Testis (tissue), 3 donors: ENCODE data around the gene PNMA1. TPM values are rescaled to one million over a fixed set of nuclear protein-coding genes. Genes with fewer than 3 reads are reported as not detected.

Experiments
- DNase-seq: peaks from one replicate; pipeline ENCODE4 v3.0.0-alpha.2; 2019
- H3K27ac ChIP-seq, 2 donors: fragments of 200-600 bp; sonication (generic); one replicate each; pipeline ENCODE4 v1.5.1; 2019
- H3K27me3 ChIP-seq: fragments of 200-600 bp; sonication (generic); one replicate; pipeline ENCODE4 v1.5.1; 2019
- H3K36me3 ChIP-seq: fragments of 200-600 bp; sonication (generic); one replicate; pipeline ENCODE4 v1.5.1; 2017; ENCODE audit warnings: low read depth; ENCODE audit errors: missing control alignments
- H3K4me1 ChIP-seq: fragments of 200-600 bp; sonication (generic); one replicate; pipeline ENCODE4 v1.5.1; 2019
- H3K4me3 ChIP-seq, 2 donors: fragments of 200-600 bp; sonication (generic); one replicate each; pipeline ENCODE4 v1.5.1; 2017 to 2019
- H3K9me3 ChIP-seq: fragments of 200-600 bp; sonication (generic); one replicate; pipeline ENCODE4 v1.5.1; 2017
- CTCF ChIP-seq, 3 experiments: fragments of 450-650 bp in 2 of 3; fragments of 200-600 bp in 1 of 3; sonication (generic) in 1 of 3; IDR thresholded peaks; one replicate each; pipeline ENCODE4 v1.5.1; 2016 to 2019; ENCODE audit warnings: antibody characterized with exemption in 3 of 3, mild to moderate bottlenecking in 2 of 3, moderate library complexity in 1 of 3
- POLR2A ChIP-seq: fragments of 450-650 bp; IDR thresholded peaks from one replicate; pipeline ENCODE4 v1.6.1; 2017; ENCODE audit warnings: antibody characterized with exemption, mild to moderate bottlenecking, moderate library complexity
- WGBS, 2 donors: methylation state at CpG; one replicate each; pipeline ENCODE4 v1.1.5; 2018; 5-methylcytosine and 5-hydroxymethylcytosine counted together
- intact Hi-C: fragments of 100-400 bp; cut with DNase I; formaldehyde crosslinking; loops from one replicate; pipeline ENCODE4 v1.15.1; 2023; ENCODE audit warnings: low total_unique reads
- polyA plus RNA-seq: library from polyadenylated mRNA; stranded (reverse); fragments of 350-450 nt; fragmentation: Illumina TruSeq; extraction: RNeasy Lipid Tissue Mini Kit (QIAGEN cat#74804); gene quantifications from one replicate; pipeline ENCODE4 v1.2.3, GENCODE V29; 2014; ENCODE audit warnings: low read depth, low replicate concordance; ENCODE audit not compliant: insufficient read depth
- total RNA-seq, 2 donors: library from RNA; depleted of rRNA; stranded (reverse); fragments of >200 nt; gene quantifications; one replicate each; pipeline ENCODE4 v1.2.3, GENCODE V29; 2016

PNMA1 gene
- total and polyA plus RNA-seq, 3 donors from 2014 or later, result 74.8 to 184 (median 85.6) TPM

- H3K9me3 ChIP-seq, result no peaks in the 10 kb centered on the region
- H3K4me3 ChIP-seq, result peak overlapping the region; percentile 70
- peaks cover 82% of the 10 kb centered on the region for H3K4me1 ChIP-seq
- H3K27ac ChIP-seq, result peak overlapping the region; percentile 34 to 94
- intact Hi-C loops, result loop anchor here (5.0 kb wide), 1 partner anchor 34 kb away; no protein-coding TSS in a partner anchor
- H3K27me3 ChIP-seq, result no peaks in the 10 kb centered on the region
- TF ChIP-seq CTCF (IDR thresholded peaks at IDR 0.05) (no peak), POLR2A (no peak)
- no peaks in the 10 kb centered on the region for H3K36me3 ChIP-seq
- 27 to 30% methylated on average over 8 to 10 of the region's 10 CpGs for WGBS, 2 donors
- no peak for DNase-seq
Observed at GRCh38 chr14:73757876-73758391, 43.8 kb upstream of the PNMA1 start.

GRCh38 chr14:73757381-73757780 is 43.2 kb upstream of the PNMA1 start:
- Histone ChIP-seq H3K36me3 (no peaks in the 10 kb centered on the region), H3K27me3 (no peaks in the 10 kb centered on the region), H3K4me1 (peaks cover 82% of the 10 kb centered on the region), H3K27ac (peak overlapping the region; percentile 34 to 94), H3K4me3 (no peak overlapping the region), H3K9me3 (no peaks in the 10 kb centered on the region)
- DNase-seq, result no peak
- intact Hi-C loops, result loop anchor here (5.0 kb wide), 1 partner anchor 35 kb away; no protein-coding TSS in a partner anchor
- 85 to 91% methylated on average over 1 of the region's 1 CpG for WGBS, 2 donors
- TF ChIP-seq CTCF (IDR thresholded peaks at IDR 0.05), result no peak
- TF ChIP-seq POLR2A, result no peak

GRCh38 chr14:73755434-73756014 is 41.3 kb upstream of the PNMA1 start:
- Histone ChIP-seq H3K36me3 (no peaks in the 10 kb centered on the region), H3K27me3 (no peaks in the 10 kb centered on the region), H3K4me1 (peaks cover 82% of the 10 kb centered on the region), H3K27ac (peak overlapping the region; percentile 75 to 94), H3K4me3 (no peak overlapping the region), H3K9me3 (no peaks in the 10 kb centered on the region)
- peak; percentile 65 for DNase-seq
- no peak for TF ChIP-seq CTCF (IDR thresholded peaks at IDR 0.05)
- TF ChIP-seq POLR2A, result no peak
- intact Hi-C loops, result loop anchor here (5.0 kb wide), 1 partner anchor 37 kb away; no protein-coding TSS in a partner anchor
- WGBS, 2 donors, result 24 to 39% methylated on average over 5 of the region's 5 CpGs

- intact Hi-C loops, result loop anchor here (5.0 kb wide), 1 partner anchor 37 kb away; no protein-coding TSS in a partner anchor
- peak overlapping the region; percentile 75 to 94 for H3K27ac ChIP-seq
- WGBS, 2 donors, result 20 to 25% methylated on average over 7 to 8 of the region's 8 CpGs
- no peaks in the 10 kb centered on the region for H3K27me3 ChIP-seq
- peaks cover 86% of the 10 kb centered on the region for H3K4me1 ChIP-seq
- TF ChIP-seq CTCF (IDR thresholded peaks at IDR 0.05) (no peak), POLR2A (no peak)
- no peaks in the 10 kb centered on the region for H3K36me3 ChIP-seq
- no peaks in the 10 kb centered on the region for H3K9me3 ChIP-seq
- H3K4me3 ChIP-seq, result no peak overlapping the region
- DNase-seq, result peak; percentile 70
Observed at GRCh38 chr14:73754911-73755360, 40.8 kb upstream of the PNMA1 start.
